GM19324 (cell line): ENCODE measurements around the gene SAGE1.
"Not testable (repeated sequence)": the region's sequence is repeated elsewhere in the genome, so short reads cannot be mapped to it uniquely, and the experiment has no call there.

ENCODE experiments used
- ATAC-seq: cut with Tn5 transposase; IDR thresholded peaks from one replicate; pipeline ENCODE4 v1.9.1; 2021; ENCODE audit warnings: mild to moderate bottlenecking, moderate library complexity; ENCODE audit not compliant: unreplicated experiment, low FRiP score

SAGE1 gene, protein sequence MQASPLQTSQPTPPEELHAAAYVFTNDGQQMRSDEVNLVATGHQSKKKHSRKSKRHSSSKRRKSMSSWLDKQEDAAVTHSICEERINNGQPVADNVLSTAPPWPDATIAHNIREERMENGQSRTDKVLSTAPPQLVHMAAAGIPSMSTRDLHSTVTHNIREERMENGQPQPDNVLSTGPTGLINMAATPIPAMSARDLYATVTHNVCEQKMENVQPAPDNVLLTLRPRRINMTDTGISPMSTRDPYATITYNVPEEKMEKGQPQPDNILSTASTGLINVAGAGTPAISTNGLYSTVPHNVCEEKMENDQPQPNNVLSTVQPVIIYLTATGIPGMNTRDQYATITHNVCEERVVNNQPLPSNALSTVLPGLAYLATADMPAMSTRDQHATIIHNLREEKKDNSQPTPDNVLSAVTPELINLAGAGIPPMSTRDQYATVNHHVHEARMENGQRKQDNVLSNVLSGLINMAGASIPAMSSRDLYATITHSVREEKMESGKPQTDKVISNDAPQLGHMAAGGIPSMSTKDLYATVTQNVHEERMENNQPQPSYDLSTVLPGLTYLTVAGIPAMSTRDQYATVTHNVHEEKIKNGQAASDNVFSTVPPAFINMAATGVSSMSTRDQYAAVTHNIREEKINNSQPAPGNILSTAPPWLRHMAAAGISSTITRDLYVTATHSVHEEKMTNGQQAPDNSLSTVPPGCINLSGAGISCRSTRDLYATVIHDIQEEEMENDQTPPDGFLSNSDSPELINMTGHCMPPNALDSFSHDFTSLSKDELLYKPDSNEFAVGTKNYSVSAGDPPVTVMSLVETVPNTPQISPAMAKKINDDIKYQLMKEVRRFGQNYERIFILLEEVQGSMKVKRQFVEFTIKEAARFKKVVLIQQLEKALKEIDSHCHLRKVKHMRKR

DNA sequence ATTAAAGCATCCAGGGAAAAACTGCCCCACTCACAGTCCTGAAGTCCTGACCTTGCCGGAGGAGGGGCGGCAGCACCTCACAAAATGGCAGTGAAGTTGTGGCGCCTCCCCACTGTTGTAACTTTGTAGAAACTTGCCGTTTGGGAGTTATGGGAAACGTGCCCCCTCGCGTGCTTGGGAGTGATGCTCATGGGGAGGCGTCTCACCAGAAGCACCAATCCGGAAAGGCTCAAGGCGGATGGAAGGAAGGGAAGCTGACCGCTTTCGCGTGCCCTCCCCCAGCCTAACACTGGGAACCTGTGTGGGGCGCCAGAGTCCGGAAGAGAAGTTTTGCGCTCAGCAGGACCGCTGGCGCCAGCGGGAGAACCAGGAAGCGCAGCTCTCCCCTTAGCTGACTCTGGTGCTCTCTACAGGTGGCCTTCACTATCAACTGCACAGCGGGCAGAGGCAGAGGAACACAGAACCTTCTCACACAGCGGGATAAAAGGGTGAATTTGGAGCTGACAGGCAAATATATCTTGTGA is at the start of gene SAGE1, which contains the start of gene CT45A10:
SAGE1 (plus strand) TSS at position 423 of the 524 bp plus-strand sequence. CDS start 2,527 bp downstream, outside the sequence.
CT45A10 (minus strand) TSS at position 151 of the 524 bp plus-strand sequence. CDS start 8,100 bp downstream, outside the sequence.
- no peak for ATAC-seq

DNA sequence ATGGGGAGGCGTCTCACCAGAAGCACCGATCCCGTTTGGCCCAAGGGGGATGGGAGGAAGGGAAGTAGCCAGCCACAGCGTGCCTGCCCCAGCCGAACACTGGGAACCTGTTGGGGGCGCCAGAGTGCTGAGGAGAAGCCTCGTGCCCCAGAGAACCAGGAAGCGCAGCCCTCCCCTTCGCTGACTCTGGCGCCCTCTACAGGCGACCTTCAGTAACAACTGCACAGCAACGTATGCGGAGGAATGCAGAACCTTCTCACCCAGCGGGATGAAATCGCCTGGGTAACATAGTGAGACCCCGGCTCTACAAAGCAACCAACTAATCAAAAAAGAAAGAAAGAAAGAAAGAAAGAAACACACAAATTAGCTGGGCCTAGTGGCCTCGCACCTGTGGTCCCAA is 39.1 kb upstream of the SAGE1 start, which contains the start of gene CT45A8:
CT45A8 (minus strand) TSS at position 101 of the 400 bp plus-strand sequence. CDS start 3,755 bp downstream, outside the sequence.
- ATAC-seq: not testable (repeated sequence)

DNA sequence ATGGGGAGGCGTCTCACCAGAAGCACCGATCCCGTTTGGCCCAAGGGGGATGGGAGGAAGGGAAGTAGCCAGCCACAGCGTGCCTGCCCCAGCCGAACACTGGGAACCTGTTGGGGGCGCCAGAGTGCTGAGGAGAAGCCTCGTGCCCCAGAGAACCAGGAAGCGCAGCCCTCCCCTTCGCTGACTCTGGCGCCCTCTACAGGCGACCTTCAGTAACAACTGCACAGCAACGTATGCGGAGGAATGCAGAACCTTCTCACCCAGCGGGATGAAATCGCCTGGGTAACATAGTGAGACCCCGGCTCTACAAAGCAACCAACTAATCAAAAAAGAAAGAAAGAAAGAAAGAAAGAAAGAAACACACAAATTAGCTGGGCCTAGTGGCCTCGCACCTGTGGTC is 21.8 kb upstream of the SAGE1 start, which contains the start of gene CT45A9:
CT45A9 (minus strand) TSS at position 101 of the 400 bp plus-strand sequence. CDS start 3,751 bp downstream, outside the sequence.
- not testable (repeated sequence) for ATAC-seq

DNA sequence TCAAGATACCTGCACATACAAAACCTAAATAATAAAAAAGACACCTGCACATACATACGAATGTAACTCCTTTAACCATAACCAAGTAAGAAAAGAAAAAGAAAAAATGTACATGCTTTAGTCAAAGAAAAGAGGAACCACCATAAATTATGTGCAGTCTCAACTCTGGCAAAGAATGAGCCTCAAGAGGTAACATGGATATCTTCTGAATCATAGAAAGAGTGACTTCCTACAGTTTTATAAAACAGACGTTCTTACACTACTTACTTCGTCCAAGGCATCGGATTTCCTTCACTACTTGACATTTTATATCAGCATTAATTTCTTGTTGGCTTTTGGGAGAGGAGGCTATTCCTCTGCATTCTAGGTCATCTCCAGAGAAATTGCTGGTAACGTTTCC is 10.8 kb upstream of the SAGE1 start:
- not testable (repeated sequence) for ATAC-seq

DNA sequence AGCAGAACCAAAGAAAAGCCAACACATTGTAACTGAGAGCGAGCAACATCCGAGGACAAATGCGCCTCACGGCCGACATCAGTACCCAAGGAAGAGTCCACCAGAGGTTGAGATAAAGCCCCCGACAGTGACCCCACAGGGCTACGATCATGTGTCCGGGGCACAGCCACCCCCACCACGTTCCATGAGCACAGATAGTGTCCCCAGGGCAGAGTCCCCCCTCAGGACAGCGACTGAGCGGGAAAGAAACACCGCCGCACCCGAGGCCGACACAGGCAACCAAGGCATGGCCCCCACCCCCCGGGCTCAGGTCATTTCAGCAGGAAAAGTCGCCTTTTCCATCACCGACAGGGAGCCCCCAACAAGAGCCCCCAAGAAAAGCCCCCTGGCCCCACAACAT is 5.3 kb upstream of the SAGE1 start:
- not testable (repeated sequence) for ATAC-seq

DNA sequence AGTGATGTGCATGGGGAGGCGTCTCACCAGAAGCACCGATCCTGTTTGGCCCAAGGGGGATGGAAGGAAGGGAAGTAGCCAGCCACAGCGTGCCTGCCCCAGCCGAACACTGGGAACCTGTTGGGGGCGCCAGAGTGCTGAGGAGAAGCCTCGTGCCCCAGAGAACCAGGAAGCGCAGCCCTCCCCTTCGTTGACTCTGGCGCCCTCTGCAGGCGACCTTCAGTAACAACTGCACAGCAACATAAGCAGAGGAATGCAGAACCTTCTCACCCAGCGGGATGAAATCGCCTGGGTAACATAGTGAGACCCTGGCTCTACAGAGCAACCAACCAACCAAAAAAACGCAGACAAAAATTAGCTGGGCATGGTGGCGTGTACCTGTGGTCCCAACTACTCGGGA is 4.5 kb upstream of the SAGE1 start:
- ATAC-seq: not testable (repeated sequence)

DNA sequence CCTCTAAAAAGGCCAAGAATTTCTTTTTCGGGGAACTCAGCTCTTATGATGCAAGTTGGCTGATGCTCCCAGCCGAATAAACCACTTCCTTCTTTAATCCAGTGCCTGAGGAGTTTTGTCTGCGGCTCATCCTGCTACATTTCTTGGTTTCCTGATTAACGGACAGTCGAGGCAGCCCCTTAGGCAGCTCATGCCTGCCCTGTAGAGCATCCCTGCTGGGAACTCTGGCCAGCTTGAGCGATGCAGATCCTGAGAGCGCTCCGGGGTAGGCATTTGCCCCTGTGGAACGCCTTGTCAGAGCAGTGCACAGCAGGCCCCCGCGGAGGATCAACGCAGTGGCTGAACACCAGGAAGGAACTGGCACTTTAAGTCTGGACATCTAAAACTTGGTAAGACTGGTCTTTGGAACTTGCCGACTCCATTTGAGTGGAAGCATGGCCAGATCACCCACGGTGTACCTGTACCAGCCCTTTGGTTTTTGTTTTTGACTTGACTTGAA is 3.4 kb upstream of the SAGE1 start:
- no peak for ATAC-seq

DNA sequence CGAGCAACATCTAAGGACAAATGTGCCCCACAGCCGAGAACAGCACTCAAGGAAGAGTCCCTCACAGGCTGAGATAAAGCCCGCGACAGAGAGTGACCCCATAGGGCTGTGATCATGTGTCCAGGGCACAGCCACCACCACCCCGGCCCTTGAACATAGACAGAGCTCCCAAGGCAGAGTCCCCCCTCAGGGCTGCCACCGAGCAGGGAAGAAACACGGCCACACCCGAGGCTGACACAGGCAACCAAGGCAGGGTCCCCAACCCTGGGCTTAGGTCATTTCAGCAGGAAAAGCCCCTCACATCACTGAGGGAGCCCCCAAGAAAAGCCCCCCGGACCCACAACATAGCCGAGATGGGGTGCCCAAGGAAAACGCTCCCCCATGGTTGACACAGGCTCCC is 735 bp upstream of the SAGE1 start:
- no peak for ATAC-seq

DNA sequence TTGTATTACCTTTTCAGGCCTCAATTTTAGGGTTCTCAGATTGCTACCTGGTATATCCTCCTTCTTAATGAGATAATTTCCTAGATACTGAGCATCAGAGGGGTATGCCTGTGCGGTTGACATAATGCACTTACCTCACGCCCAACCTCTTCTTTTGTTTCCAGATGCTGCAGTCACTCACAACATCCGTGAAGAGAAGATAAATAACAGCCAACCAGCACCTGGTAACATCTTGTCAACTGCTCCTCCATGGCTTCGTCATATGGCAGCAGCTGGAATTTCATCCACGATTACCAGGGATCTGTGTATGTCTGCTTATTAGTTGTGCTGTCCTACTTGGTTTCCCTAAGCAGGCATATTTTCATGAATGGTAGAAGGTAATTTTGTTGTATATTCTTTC is 16.7 kb downstream of the SAGE1 start:
- ATAC-seq: no peak

DNA sequence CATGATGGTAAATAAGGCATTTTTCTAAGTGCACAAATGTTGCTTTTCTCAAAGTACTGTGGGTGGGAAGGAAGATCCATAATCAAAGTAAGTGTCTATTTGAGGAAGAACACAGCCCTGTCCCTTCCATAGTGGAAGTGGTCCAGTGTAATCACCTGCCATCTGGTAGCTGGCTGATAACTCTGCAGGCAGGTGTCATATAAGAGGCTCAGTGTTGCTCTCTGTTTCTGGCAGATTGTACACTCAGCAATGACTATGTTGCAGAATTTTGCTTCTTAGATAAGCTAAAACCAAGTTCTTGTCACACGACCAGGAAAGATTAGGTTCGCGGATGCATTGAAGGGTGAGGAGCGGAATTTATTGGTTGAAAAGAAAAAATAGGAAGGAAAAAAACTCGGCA is 20.9 kb downstream of the SAGE1 start:
- ATAC-seq: no peak

DNA sequence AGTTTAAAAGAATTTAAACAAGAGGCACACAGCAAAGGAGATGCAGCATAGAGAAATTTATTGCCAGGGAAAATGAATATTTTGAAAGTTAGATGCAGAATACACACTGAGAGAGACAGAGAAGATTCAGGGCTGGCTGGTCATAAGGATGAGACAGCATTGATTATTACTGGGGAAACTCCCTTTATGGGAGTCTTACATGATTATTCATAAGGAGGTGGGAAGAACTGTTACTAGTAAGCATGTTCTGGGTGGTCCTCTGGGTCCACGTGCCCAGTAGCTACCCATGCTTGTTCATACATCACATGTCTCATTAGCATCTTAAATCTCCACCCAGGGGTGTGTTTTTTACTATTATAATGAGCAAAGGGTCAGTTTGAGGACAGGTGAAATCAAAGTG is 27.0 kb downstream of the SAGE1 start:
- ATAC-seq: not testable (repeated sequence)

DNA sequence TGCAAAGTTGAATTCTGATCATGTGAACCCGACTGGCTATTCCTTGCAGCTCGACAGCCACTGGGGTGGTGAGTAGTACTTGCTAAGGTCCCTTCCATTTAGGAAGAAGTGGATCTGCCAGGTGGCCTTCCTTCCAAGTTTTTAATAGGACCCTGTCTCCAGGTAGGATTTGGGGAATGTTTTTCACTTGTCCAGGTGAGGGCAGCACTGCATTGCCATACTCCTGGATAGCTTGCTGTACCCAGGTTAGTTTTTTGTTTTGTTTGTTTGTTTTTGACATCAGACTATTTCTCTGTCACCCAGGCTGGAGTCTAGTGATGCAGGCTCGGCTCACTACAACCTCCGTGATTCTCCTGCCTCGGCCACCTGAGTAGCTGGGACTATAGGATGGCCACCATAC is 29.8 kb downstream of the SAGE1 start:
- ATAC-seq: no peak

DNA sequence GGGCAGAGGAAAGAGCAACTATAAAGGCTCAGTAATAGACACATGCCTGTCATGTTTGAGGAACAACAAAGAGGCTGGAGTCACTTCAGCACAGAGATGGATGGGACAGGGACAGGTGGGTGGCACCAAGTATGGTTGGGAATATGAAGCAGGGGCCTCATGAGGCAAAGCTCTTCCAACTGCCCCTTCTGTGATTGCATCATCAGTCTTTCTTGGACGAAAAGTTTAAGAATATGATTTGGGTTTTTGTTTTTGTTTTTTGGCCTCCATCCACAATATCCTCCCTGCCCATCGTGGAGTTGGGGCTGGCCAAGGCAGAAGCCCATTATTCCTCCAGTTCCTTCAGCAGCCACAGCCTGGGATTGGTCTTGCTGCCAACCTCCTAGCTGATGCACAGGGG is 34.4 kb downstream of the SAGE1 start:
- ATAC-seq: no peak

DNA sequence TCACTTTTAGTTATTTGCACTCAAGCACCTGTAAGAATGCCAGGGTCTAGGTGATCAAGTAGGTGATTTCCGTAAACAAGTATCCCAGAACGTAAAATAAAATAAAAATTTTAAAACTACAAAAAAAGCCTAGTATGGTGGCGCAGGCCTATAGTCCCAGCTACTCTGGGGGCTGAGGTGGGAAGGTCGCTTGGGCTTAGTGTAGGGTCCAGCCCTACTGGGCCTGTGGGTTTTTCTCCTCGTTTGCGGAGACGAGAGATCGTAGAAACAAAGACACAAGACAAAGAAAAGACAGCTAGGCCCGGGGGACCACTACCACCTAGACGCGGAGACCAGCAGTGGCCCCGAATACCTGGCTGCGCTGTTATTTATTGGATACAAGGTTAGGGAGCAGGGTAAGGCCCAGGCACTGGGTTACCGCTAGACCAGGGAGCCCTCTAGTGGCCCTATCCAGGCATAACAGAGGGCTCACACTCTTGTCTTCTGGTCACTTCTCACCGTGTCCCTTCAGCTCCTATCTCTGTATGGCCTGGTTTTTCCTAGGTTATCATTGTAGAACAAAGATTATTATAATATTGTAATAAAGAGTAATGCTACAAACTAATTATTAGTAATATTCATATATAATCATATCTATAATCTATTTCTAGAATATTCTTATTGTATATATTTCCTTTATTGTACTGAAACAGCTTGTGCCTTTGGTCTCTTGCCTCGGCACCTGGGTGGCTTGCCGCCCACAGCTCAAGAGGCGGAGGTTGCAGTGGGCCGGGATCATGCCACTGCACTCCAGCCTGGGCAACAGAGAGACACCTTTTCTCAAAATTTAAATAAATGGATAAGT is 38.4 kb downstream of the SAGE1 start:
- no peak for ATAC-seq

DNA sequence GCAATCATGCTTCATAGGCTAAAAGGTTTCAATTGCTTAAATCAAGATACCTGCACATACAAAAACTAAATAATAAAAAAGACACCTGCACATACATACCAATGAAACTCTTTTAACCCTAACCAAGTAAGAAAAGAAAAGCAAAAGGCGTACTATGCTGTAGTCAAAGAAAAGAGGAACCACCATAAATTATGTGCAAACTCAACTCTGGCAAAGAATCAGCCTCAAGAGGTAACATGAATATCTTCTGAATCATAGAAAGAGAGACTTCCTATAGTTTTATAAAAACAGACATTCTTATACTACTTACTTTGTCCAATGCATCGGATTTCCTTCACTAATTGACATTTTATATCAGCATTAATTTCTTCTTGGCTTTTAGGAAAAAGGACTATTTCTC is 51.0 kb downstream of the SAGE1 start:
- ATAC-seq: no peak

DNA sequence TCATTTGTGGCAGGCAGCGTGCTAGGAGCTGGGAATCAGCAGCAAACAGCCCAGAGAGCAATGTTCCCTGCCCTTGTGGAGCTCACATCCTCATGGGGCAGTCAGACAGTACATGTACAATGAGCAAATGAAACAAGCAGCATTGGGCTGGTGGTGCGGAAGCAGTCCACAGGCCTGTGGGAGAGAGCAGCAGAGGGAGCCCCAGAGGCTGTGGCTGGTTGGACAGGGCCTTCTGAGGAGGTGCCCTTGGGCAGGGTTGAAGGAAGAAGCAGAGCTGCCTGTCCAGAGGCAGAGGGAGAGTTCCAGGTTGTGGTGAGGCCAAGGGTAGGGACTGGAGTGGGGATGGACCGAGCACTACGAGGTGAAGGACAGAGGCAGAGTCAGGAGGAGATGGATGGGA is 57.8 kb downstream of the SAGE1 start:
- no peak for ATAC-seq
